ENCODE results near the gene RAB7A.
"Not testable (repeated sequence)": the region's sequence is repeated elsewhere in the genome, so short reads cannot be mapped to it uniquely, and the experiment has no call there.

DNA sequence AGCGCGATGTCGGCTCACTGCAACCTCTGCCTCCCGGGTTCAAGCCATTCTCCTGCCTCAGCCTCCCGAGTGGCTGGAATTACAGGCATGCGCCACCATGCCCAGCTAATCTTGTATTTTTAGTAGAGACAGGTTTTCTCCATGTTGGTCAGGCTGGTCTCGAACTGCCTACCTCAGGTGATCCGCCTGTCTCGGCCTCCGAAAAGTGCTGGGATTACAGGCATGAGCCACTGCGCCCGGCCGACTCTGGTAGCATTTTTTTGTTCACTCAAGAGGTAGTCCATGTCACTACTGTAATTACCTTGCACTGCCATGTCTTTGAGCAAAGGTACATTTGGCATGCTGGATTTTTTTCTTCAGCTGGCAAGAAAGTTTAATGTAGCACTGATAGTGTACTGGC is 2.5 kb downstream of the RAB7A start:
- TF ChIP-seq, protein P1, sequence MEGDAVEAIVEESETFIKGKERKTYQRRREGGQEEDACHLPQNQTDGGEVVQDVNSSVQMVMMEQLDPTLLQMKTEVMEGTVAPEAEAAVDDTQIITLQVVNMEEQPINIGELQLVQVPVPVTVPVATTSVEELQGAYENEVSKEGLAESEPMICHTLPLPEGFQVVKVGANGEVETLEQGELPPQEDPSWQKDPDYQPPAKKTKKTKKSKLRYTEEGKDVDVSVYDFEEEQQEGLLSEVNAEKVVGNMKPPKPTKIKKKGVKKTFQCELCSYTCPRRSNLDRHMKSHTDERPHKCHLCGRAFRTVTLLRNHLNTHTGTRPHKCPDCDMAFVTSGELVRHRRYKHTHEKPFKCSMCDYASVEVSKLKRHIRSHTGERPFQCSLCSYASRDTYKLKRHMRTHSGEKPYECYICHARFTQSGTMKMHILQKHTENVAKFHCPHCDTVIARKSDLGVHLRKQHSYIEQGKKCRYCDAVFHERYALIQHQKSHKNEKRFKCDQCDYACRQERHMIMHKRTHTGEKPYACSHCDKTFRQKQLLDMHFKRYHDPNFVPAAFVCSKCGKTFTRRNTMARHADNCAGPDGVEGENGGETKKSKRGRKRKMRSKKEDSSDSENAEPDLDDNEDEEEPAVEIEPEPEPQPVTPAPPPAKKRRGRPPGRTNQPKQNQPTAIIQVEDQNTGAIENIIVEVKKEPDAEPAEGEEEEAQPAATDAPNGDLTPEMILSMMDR (IDR thresholded peaks at IDR 0.05 in 2 of 3, conservative IDR thresholded peaks at IDR 0.05 in 1 of 3; ENCODE audit: control insufficient read depth in 2 of 3, extremely low read depth in 1 of 3, insufficient read depth in 1 of 3, low read depth in 3 of 3, low read length in 3 of 3), result not testable (repeated sequence)
- TF ChIP-seq RBBP5 (conservative IDR thresholded peaks at IDR 0.05); SKIL (IDR thresholded peaks at IDR 0.05; ENCODE audit: low read depth, poor library complexity, severe bottlenecking); NBN (IDR thresholded peaks at IDR 0.05): not testable (repeated sequence)

Data from GM12878 (cell line).